Pancreas (tissue), 10 donors: Measurements from ENCODE around the gene SNRPD1. TPM values are rescaled to one million over a fixed set of nuclear protein-coding genes. Genes with fewer than 3 reads are reported as not detected.

ENCODE experiments used
- ATAC-seq, 4 donors: fragments of 200-7000 bp; cut with Tn5 transposase; one replicate each; pipeline versions ENCODE4 v1.8.0 to v1.9.1; 2020; ENCODE audit warnings: mild to moderate bottlenecking in 4 of 4, moderate library complexity in 4 of 4
- DNase-seq, 6 donors: peaks; one replicate each; pipeline ENCODE4 v3.0.0-alpha.2; 2020
- FAIRE-seq: peaks from 2 replicates; lab custom pipeline; 2012; peaks lifted over from hg19 to GRCh38; lab: Jason Lieb, UNC
- H3K27ac ChIP-seq, 4 donors: fragments of 200-600 bp; sonication (generic); 1 replicate in 3 of 4; 2 replicates in 1 of 4; pipeline versions ENCODE4 v1.5.0 to v1.8.0; 2020
- H3K27me3 ChIP-seq, 4 donors: fragments of 200-600 bp; one replicate each; pipeline ENCODE4 v1.8.0; 2021
- H3K36me3 ChIP-seq, 3 donors: fragments of 200-600 bp; sonication (generic) in 1 of 3; one replicate each; pipeline versions ENCODE4 v1.5.0 to v1.8.0; 2020 to 2021
- H3K4me1 ChIP-seq, 3 donors: fragments of 200-600 bp; one replicate each; pipeline ENCODE4 v1.8.0; 2021
- H3K4me3 ChIP-seq, 4 donors: fragments of 200-600 bp; sonication (generic) in 2 of 4; one replicate each; pipeline versions ENCODE4 v1.5.0 to v1.8.0; 2020 to 2021
- H3K9me3 ChIP-seq, 4 donors: fragments of 200-600 bp; one replicate each; pipeline ENCODE4 v1.8.0; 2021
- WGBS, 2 donors: extraction: QIAGEN DNeasy Blood & Tissue Kit; methylation state at CpG; one replicate each; pipeline ENCODE4 v1.1.7; 2013; 5-methylcytosine and 5-hydroxymethylcytosine counted together
- intact Hi-C, 3 donors: fragments of 100-400 bp; cut with DNase I; formaldehyde crosslinking; loops; one replicate each; pipeline versions ENCODE4 v1.11.1 to v1.14.2; 2022
- polyA plus RNA-seq, 2 donors: library from polyadenylated mRNA; stranded (reverse); fragments of 200-250 nt; gene quantifications; one replicate each; pipeline ENCODE4 v1.2.3, GENCODE V29; 2013
- total RNA-seq, 6 donors: library from RNA; stranded (reverse); fragmentation: NEBNext Ultra II Directional in 4 of 6; extraction: Animal tissue kit (Norgen Biotek cat#: 25700) in 4 of 6; gene quantifications; one replicate each; pipeline versions ENCODE4 v1.2.1 to v1.2.4, GENCODE V29; 2021 to 2023
- TF ChIP-seq, protein P1 (sequence below), 4 donors: fragments of 200-600 bp; sonication (generic) in 3 of 4; IDR thresholded peaks; one replicate each; pipeline versions ENCODE4 v1.5.0 to v1.8.0; 2021; ENCODE audit warnings: antibody characterized with exemption in 4 of 4
- donor health status: healthy with polysubstance abuse.
- donor health status: DM: no; HTN: no; CAD: no; lungs with moderate emphysema.
- donor health status: DM: no; HTN: no; CAD: no.
- donor health status: control.
- donor health status: control.
- donor health status: Bipolar disorder and iron deficiency.
- donor health status: DM: yes; HTN: yes; CAD: no.
- donor health status: DM: no; HTN: no; CAD: no.
- donor health status: DM: no; HTN: no; CAD: no.
- donor health status: DM: yes; HTN: yes; CAD: no.

The SNRPD1 gene
- total and polyA plus RNA-seq, 8 donors, result 5.4 to 17.5 (median 13.2) TPM

DNA sequence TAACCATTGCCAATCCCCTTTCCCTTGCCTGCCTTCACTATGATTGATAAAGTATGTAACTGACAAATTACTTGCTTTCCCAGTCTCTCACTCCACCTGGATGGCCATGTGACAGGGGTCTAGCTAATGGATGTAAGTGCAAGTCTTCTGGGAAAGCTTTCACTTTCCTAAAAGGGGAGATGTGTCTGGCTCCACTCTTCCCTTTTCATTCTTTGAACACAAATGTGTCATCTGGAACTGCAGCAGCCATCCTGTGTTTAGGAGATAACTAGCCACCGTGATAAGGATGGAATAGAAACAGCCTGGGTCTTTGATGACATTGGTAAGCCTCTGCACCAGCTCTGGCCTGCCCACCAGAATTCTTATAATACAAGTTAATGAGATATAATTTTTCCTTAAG lies 38.2 kb downstream of the SNRPD1 start:
- WGBS, 2 donors, result 82 to 90% methylated on average over 1 of the region's 1 CpG
- ATAC-seq (no peak), FAIRE-seq (no peak), DNase-seq (no peak)
- H3K27ac ChIP-seq, result no peak overlapping the region
- TF ChIP-seq, protein P1, sequence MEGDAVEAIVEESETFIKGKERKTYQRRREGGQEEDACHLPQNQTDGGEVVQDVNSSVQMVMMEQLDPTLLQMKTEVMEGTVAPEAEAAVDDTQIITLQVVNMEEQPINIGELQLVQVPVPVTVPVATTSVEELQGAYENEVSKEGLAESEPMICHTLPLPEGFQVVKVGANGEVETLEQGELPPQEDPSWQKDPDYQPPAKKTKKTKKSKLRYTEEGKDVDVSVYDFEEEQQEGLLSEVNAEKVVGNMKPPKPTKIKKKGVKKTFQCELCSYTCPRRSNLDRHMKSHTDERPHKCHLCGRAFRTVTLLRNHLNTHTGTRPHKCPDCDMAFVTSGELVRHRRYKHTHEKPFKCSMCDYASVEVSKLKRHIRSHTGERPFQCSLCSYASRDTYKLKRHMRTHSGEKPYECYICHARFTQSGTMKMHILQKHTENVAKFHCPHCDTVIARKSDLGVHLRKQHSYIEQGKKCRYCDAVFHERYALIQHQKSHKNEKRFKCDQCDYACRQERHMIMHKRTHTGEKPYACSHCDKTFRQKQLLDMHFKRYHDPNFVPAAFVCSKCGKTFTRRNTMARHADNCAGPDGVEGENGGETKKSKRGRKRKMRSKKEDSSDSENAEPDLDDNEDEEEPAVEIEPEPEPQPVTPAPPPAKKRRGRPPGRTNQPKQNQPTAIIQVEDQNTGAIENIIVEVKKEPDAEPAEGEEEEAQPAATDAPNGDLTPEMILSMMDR (IDR thresholded peaks at IDR 0.05), result no peak
- H3K4me3 ChIP-seq, result no peak overlapping the region
- intact Hi-C loops, result no loop called here
- no peaks in the 10 kb centered on the region for H3K27me3 ChIP-seq
- H3K36me3 ChIP-seq, result no peaks in the 10 kb centered on the region
- H3K9me3 ChIP-seq, result no peaks in the 10 kb centered on the region
- no peaks in the 10 kb centered on the region for H3K4me1 ChIP-seq

DNA sequence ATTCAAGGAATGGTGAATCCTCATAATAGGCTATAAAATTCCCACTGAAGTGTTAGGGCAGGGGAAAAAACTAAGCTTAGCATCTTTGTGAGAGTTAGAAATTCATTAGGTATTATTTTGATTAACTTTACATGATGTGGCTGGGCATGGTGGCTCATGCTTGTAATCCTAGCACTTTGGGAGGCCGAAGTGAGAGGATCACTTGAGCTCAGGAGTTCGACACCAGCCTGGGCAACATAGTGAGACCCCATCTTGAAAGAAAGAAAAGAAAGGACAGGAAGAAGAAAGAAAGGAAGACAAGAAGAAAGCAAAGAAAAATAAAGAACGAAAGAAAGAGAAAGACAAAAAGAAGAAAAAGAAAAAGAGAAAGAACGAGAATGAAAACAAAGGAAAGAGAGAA lies 40.0 kb downstream of the SNRPD1 start:
- no peaks in the 10 kb centered on the region for H3K9me3 ChIP-seq
- DNase-seq (no peak), ATAC-seq (no peak), FAIRE-seq (no peak)
- H3K4me1 ChIP-seq, result no peaks in the 10 kb centered on the region
- H3K36me3 ChIP-seq, result no peaks in the 10 kb centered on the region
- no peaks in the 10 kb centered on the region for H3K27me3 ChIP-seq
- H3K27ac ChIP-seq, result no peak overlapping the region
- TF ChIP-seq, protein P1 (IDR thresholded peaks at IDR 0.05), result no peak
- 95 to 97% methylated on average over 4 of the region's 4 CpGs for WGBS, 2 donors
- no peak overlapping the region for H3K4me3 ChIP-seq
- intact Hi-C loops, result no loop called here

DNA sequence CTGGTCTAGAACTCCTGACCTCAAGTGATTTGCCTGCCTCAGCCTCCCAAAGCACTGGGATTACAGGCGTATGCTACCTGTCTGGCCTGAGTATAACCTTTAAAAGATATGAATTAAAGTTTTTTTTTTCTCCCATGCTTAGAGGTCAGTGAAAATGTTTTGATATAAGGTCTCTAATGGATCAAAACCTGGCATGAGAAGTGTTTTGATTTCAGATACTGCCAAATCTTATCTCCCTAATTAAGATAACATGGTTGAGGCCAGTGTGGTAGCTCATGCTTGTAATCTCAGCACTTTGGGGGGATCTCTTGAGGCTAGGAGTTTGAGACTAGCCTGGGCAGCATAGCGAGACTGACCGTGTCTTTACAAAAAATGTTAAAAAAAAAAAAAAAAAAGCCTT lies 41.2 kb downstream of the SNRPD1 start:
- intact Hi-C loops, result no loop called here
- Histone ChIP-seq H3K4me3 (no peak overlapping the region), H3K27me3 (no peaks in the 10 kb centered on the region), H3K27ac (no peak overlapping the region), H3K36me3 (peaks cover 0 to 4% (median 0%) of the 10 kb centered on the region in 3 donors), H3K9me3 (no peaks in the 10 kb centered on the region), H3K4me1 (no peaks in the 10 kb centered on the region)
- FAIRE-seq, result no peak
- no peak for DNase-seq
- no peak for ATAC-seq
- 84 to 87% methylated on average over 3 of the region's 3 CpGs for WGBS, 2 donors
- TF ChIP-seq, protein P1 (IDR thresholded peaks at IDR 0.05), result no peak

DNA sequence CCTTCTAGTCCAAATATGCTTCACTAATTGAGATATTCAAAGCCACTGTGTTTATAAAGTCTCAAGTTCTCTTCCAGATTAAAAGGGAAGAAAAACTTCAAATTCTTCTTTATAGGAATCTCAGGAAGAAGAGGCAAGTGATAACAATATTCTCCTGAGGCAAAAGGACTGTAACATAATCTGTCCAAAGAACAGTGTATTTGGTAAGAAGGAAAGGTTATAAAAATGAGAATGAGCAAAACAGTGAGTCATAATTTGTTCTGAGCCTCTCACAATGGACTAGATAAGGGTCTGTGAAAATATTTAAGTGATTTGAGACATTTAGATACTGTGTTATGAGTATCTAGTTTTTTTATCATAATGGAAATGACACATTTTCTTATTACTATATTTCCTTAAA lies 44.3 kb downstream of the SNRPD1 start:
- ATAC-seq, result no peak
- no peak for FAIRE-seq
- TF ChIP-seq, protein P1 (IDR thresholded peaks at IDR 0.05), result no peak
- H3K4me3 ChIP-seq, result no peak overlapping the region
- H3K36me3 ChIP-seq, result peaks cover 0 to 4% (median 0%) of the 10 kb centered on the region in 3 donors
- no peaks in the 10 kb centered on the region for H3K9me3 ChIP-seq
- no peaks in the 10 kb centered on the region for H3K27me3 ChIP-seq
- H3K4me1 ChIP-seq, result no peaks in the 10 kb centered on the region
- DNase-seq, result no peak
- intact Hi-C loops, result no loop called here
- no peak overlapping the region for H3K27ac ChIP-seq

DNA sequence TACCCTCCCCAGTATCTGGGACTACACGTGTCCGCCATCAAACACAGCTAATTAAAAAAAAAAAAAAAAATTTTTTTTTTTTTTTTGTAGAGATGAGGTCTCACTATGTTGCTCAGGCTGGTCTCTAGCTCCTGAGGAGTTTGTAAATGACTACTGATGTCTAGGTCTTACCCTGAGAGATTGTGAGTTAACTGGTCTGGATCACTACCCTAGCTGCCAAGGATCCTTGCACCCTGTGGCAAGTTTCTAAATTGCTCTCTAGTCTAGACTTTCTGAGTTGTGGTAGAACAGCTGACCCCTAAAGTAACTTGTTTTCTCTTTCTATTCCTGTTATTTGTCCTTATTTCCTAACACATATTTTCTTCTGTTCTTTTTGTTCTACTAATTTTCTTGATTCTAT lies 48.0 kb downstream of the SNRPD1 start:
- intact Hi-C loops, result no loop called here
- ATAC-seq, result no peak
- no peak overlapping the region for H3K27ac ChIP-seq
- H3K4me3 ChIP-seq, result no peak overlapping the region
- no peaks in the 10 kb centered on the region for H3K9me3 ChIP-seq
- FAIRE-seq, result no peak
- H3K36me3 ChIP-seq, result peaks cover 0 to 4% (median 0%) of the 10 kb centered on the region in 3 donors
- 73 to 81% methylated on average over 2 of the region's 2 CpGs for WGBS, 2 donors
- TF ChIP-seq, protein P1 (IDR thresholded peaks at IDR 0.05), result no peak
- no peak for DNase-seq
- peaks cover 0 to 5% (median 0%) of the 10 kb centered on the region in 3 donors for H3K4me1 ChIP-seq
- H3K27me3 ChIP-seq, result no peaks in the 10 kb centered on the region
